Right lobe of liver (tissue), 6 donors: ENCODE results near the gene CNTNAP5. TPM values are rescaled to one million over a fixed set of nuclear protein-coding genes. Genes with fewer than 3 reads are reported as not detected.

Source experiments
- ATAC-seq, 4 donors: fragments of 200-7000 bp; cut with Tn5 transposase; one replicate each; pipeline ENCODE4 v1.9.1; 2020; ENCODE audit warnings: mild to moderate bottlenecking in 4 of 4, moderate library complexity in 4 of 4
- DNase-seq, 3 donors: peaks; one replicate each; pipeline ENCODE4 v3.0.0-alpha.2; 2020
- H3K27ac ChIP-seq, 3 donors: fragments of 200-600 bp; one replicate each; pipeline ENCODE4 v1.8.0; 2022
- H3K27me3 ChIP-seq, 2 donors: fragments of 200-600 bp; one replicate each; pipeline ENCODE4 v1.8.0; 2022
- H3K36me3 ChIP-seq, 4 donors: fragments of 200-600 bp; sonication (generic) in 1 of 4; one replicate each; pipeline versions ENCODE4 v1.5.1 to v1.8.0; 2017 to 2022; ENCODE audit warnings: control low read depth in 1 of 4
- H3K4me1 ChIP-seq, 4 donors: fragments of 200-600 bp; sonication (generic) in 1 of 4; one replicate each; pipeline versions ENCODE4 v1.5.1 to v1.8.0; 2017 to 2022; ENCODE audit warnings: control low read depth in 1 of 4
- H3K4me3 ChIP-seq, 3 donors: fragments of 200-600 bp; one replicate each; pipeline ENCODE4 v1.8.0; 2022
- H3K9me3 ChIP-seq, 4 donors: fragments of 200-600 bp; sonication (generic) in 1 of 4; one replicate each; pipeline versions ENCODE4 v1.5.1 to v1.8.0; 2017 to 2022; ENCODE audit warnings: control low read depth in 1 of 4
- POLR2A ChIP-seq: fragments of 450-650 bp; IDR thresholded peaks from one replicate; pipeline ENCODE4 v1.6.1; 2017; ENCODE audit warnings: antibody characterized with exemption, mild to moderate bottlenecking
- WGBS: methylation state at CpG from one replicate; pipeline ENCODE4 v1.1.6; 2018; ENCODE audit warnings: low coverage, low lambda C conversion rate; ENCODE audit not compliant: insufficient coverage; ENCODE audit errors: missing lambda C conversion rate; 5-methylcytosine and 5-hydroxymethylcytosine counted together
- intact Hi-C, 2 donors: fragments of 100-400 bp; cut with DNase I; formaldehyde crosslinking; loops; one replicate each; pipeline versions ENCODE4 v1.11.2 to v1.14.1; 2022
- total RNA-seq, 6 experiments: library from RNA; depleted of rRNA in 2 of 6; stranded (reverse); fragments of >200 nt in 2 of 6; fragmentation: NEBNext Ultra II Directional in 3 of 6; extraction: Animal tissue kit (Norgen Biotek cat#: 25700) in 3 of 6; gene quantifications; one replicate each; pipeline versions ENCODE4 v1.1.0 to v1.2.4, GENCODE V29; 2016 to 2023
- TF ChIP-seq, protein P1 (sequence below), 4 donors: fragments of 200-600 bp in 3 of 4; fragments of 450-650 bp in 1 of 4; IDR thresholded peaks; one replicate each; pipeline versions ENCODE4 v1.5.1 to v1.8.0; 2016 to 2022; ENCODE audit warnings: antibody characterized with exemption in 4 of 4, mild to moderate bottlenecking in 2 of 4
- donor health status: DM: no; HTN: yes; CAD: no.
- donor health status: DM: no; HTN: no; CAD: no.
- donor health status: DM: no; HTN: no; CAD: no.
- donor health status: DM: no; HTN: yes; CAD: no.
- donor health status: DM: no; HTN: yes; CAD: no.

Gene CNTNAP5
- total RNA-seq, 6 experiments from 2014 or later: not detected

GRCh38 chr2:124080281-124081153 is 55.4 kb downstream of the CNTNAP5 start:
- DNase-seq (no peak), ATAC-seq (no peak)
- Histone ChIP-seq H3K4me3 (no peak overlapping the region), H3K36me3 (no peaks in the 10 kb centered on the region), H3K27me3 (no peaks in the 10 kb centered on the region), H3K4me1 (no peaks in the 10 kb centered on the region), H3K9me3 (no peaks in the 10 kb centered on the region), H3K27ac (no peak overlapping the region)
- TF ChIP-seq, protein P1, sequence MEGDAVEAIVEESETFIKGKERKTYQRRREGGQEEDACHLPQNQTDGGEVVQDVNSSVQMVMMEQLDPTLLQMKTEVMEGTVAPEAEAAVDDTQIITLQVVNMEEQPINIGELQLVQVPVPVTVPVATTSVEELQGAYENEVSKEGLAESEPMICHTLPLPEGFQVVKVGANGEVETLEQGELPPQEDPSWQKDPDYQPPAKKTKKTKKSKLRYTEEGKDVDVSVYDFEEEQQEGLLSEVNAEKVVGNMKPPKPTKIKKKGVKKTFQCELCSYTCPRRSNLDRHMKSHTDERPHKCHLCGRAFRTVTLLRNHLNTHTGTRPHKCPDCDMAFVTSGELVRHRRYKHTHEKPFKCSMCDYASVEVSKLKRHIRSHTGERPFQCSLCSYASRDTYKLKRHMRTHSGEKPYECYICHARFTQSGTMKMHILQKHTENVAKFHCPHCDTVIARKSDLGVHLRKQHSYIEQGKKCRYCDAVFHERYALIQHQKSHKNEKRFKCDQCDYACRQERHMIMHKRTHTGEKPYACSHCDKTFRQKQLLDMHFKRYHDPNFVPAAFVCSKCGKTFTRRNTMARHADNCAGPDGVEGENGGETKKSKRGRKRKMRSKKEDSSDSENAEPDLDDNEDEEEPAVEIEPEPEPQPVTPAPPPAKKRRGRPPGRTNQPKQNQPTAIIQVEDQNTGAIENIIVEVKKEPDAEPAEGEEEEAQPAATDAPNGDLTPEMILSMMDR (IDR thresholded peaks at IDR 0.05): no peak
- TF ChIP-seq POLR2A: no peak
- 45% methylated on average over 6 of the region's 6 CpGs for whole genome bisulfite sequencing
- intact Hi-C loops: no loop called here

DNA sequence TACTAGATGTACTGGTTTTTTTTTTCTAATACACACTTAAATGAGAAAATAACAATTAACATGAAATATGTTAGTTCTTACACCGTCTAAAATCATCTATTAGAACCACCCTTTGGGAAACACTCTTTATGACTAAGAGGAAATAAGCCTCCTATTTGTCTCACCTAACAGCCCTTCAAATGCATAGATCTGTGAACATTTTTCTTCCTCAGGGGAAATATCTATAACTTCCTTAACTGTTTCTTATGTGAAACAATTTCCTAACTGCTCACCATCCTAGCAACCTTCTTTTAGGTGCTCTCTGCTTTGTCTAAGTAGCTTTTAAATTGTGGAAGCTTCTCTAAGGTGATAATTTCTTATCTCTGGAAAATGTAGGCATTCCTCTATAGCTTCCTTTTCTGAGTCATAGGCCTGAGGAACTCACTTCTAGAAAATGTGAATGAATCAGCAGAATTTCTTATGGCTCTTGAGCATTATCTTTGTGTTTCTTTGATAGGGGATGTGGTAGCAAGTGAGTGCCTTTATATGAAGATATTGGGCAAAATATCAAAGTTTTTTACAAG is 56.1 kb downstream of the CNTNAP5 start:
- DNase-seq (no peak), ATAC-seq (no peak)
- no peaks in the 10 kb centered on the region for H3K36me3 ChIP-seq
- no peak overlapping the region for H3K4me3 ChIP-seq
- H3K9me3 ChIP-seq: no peaks in the 10 kb centered on the region
- no peak for TF ChIP-seq POLR2A
- no peaks in the 10 kb centered on the region for H3K4me1 ChIP-seq
- H3K27ac ChIP-seq: no peak overlapping the region
- H3K27me3 ChIP-seq: no peaks in the 10 kb centered on the region
- intact Hi-C loops: no loop called here
- WGBS: 31% methylated on average over 1 of the region's 1 CpG

GRCh38 chr2:124088616-124089015 is 63.5 kb downstream of the CNTNAP5 start:
- WGBS: 11% methylated on average over 2 of the region's 2 CpGs
- no peak for TF ChIP-seq POLR2A
- TF ChIP-seq, protein P1 (IDR thresholded peaks at IDR 0.05): no peak
- H3K27ac ChIP-seq: no peak overlapping the region
- H3K9me3 ChIP-seq: no peaks in the 10 kb centered on the region
- no peaks in the 10 kb centered on the region for H3K36me3 ChIP-seq
- ATAC-seq (no peak), DNase-seq (no peak)
- H3K4me1 ChIP-seq: no peaks in the 10 kb centered on the region
- H3K27me3 ChIP-seq: no peaks in the 10 kb centered on the region
- H3K4me3 ChIP-seq: no peak overlapping the region
- intact Hi-C loops: no loop called here

DNA sequence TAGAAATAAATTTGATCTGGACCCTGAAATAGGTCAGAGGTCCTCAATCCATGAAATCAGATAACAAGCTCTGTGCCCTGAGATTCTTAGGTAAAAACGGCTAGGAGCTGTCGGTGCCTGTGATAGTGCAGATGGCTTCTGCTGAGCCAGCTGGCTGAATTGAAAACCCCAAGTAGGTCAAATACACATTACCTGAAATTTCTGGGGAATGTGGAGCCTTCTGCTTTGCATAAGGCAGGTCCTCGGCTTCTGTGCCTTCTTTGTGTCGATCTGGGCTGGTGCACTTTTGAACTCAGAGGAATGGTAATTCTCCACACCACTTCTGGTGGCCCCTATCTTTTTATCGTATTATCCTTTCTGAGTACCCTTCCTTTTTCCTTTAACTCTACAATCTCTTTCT is 66.6 kb downstream of the CNTNAP5 start:
- Histone ChIP-seq H3K9me3 (no peaks in the 10 kb centered on the region), H3K36me3 (no peaks in the 10 kb centered on the region), H3K4me3 (no peak overlapping the region), H3K27me3 (no peaks in the 10 kb centered on the region), H3K4me1 (no peaks in the 10 kb centered on the region), H3K27ac (no peak overlapping the region)
- intact Hi-C loops: no loop called here
- DNase-seq: no peak
- 44% methylated on average over 5 of the region's 5 CpGs for WGBS
- no peak for ATAC-seq
- TF ChIP-seq POLR2A: no peak
- TF ChIP-seq, protein P1 (IDR thresholded peaks at IDR 0.05): no peak

DNA sequence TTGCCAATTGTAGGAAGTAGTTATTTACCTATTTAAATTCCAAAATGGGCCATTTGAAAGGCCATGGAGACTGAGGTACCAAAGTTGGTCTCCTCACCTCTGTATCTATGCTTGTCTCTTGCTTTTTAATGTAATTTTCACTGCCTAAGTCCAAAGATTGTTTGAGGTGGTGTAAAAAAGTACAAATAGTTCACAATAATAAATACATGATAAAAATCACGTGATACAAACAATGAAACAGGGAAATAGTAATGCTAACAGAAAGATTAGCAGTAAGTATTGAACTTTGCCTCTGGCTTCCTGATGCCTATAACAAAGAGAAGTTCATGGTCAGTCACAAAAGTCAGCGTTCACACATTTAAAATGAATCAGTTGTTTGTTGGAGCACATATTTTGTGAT is 67.6 kb downstream of the CNTNAP5 start:
- DNase-seq: no peak
- Histone ChIP-seq H3K9me3 (no peaks in the 10 kb centered on the region), H3K4me3 (no peak overlapping the region), H3K4me1 (no peaks in the 10 kb centered on the region), H3K27me3 (no peaks in the 10 kb centered on the region), H3K36me3 (no peaks in the 10 kb centered on the region), H3K27ac (no peak overlapping the region)
- ATAC-seq: no peak
- intact Hi-C loops: no loop called here
- 32% methylated on average over 2 of the region's 2 CpGs for WGBS
- no peak for TF ChIP-seq POLR2A
- TF ChIP-seq, protein P1 (IDR thresholded peaks at IDR 0.05): no peak
